GM18951 (cell line): ENCODE results near the gene PIK3CG.

Experiments
- POLR2A ChIP-seq: IDR thresholded peaks from 4 replicates; pipeline ENCODE4 v1.6.1; 2011; ENCODE audit warnings: mild to moderate bottlenecking; ENCODE audit not compliant: insufficient read length, insufficient read depth; ENCODE audit errors: extremely low read depth
- in situ Hi-C: fragments of 300-500 bp; cut with MboI; formaldehyde crosslinking; loops from one replicate; pipeline ENCODE4 v1.12.0; 2022; ENCODE audit warnings: low sequenced_read_pairs, mixed read lengths, inconsistent platforms; ENCODE audit not compliant: unreplicated experiment

The PIK3CG gene

DNA sequence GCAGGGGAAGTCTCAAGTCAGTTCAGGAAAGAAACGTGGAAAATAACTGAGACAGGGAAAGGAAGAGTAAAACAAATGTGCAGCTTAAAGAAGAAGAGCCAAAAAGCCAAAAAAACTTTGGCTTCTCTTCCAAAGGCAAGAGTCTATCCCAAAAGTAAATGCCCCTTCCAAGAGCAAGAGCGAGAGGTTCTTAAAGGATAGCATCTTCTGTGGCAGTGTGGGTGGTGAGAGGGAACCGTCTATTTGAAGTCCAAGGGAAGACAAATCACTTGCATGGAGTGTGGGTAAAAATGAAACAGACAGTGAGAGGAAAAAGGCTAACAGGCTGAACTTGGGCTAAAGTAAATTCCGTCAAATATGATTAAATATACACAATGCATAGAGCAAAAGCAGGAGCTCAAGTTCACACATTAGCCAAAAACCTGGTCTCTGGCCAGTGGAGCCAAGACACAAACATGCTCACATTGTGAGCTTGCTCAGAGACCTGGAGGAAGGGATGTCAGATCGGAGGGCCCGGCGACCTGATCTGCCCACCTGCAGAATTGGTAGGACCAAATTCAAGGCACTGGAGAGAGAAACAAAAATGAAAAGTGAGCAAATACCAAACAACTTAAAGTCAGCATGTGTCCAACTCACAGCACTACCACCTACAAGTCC, 87.0 kb downstream of the PIK3CG start:
- no peak for TF ChIP-seq POLR2A
- in situ Hi-C loops, result loop anchor here (10.0 kb wide), 1 partner anchor 193 kb away; no protein-coding TSS in a partner anchor

GRCh38 chr7:106952658-106953231, 87.7 kb downstream of the PIK3CG start:
- TF ChIP-seq POLR2A, result no peak
- in situ Hi-C loops, result loop anchor here (10.0 kb wide), 1 partner anchor 192 kb away; no protein-coding TSS in a partner anchor

DNA sequence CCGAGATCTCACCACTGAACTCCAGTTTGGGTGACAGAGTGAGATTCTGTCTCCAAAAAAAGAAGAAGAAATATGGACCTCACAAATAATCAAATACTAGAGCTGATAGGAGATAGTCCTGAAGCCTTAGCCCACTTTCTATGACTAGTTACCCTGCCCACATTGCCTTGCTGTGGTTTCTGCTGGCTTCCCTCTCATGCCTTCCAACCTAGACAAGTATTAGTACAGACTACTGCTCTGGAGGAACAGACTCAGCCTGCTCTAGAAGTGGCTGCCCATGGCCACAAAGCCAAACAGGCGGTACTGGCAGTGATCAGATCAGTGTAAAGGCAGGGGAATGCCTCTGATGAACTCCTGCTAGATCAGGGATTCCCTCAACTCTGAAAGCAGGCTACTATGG, 89.8 kb downstream of the PIK3CG start:
- in situ Hi-C loops, result loop anchor here (10.0 kb wide), 1 partner anchor 190 kb away; no protein-coding TSS in a partner anchor

GRCh38 chr7:106955857-106956256, 90.8 kb downstream of the PIK3CG start:
- in situ Hi-C loops, result loop anchor here (10.0 kb wide), 1 partner anchor 189 kb away; no protein-coding TSS in a partner anchor

More for the DNA sequence above, 89.8 kb downstream of the PIK3CG start:
- no peak for TF ChIP-seq POLR2A
